Retinal pigment epithelial cell (primary cell): ENCODE measurements around the gene CLASRP.

Experiments
- DNase-seq: peaks from one replicate; pipeline ENCODE4 v3.0.0-alpha.2; 2010; ENCODE audit warnings: low read depth
- H3K4me3 ChIP-seq: 2 replicates; pipeline ENCODE4 v1.5.1; 2011; ENCODE audit warnings: mild to moderate bottlenecking, low read length, control low read depth, moderate library complexity
- CTCF ChIP-seq: conservative IDR thresholded peaks from 2 replicates; pipeline ENCODE4 v1.5.1; 2011; ENCODE audit warnings: low read depth, low read length, control low read depth, inconsistent platforms

Gene CLASRP

GRCh38 chr19:45038931-45039893 is at the start of gene CLASRP:
Gene CLASRP (plus strand): TSS chr19:45039045. CDS start chr19:45040213, 1,168 bp downstream.
- peak within 1 kb of the TSS; percentile 91 for H3K4me3 ChIP-seq
- no peak for TF ChIP-seq CTCF
- no peak for DNase-seq

- TF ChIP-seq CTCF = no peak
- no peak for DNase-seq
- no peak overlapping the region for H3K4me3 ChIP-seq
Observed at GRCh38 chr19:44990459-44990858, 48.4 kb upstream of the CLASRP start.

GRCh38 chr19:44990966-44991365 is 47.9 kb upstream of the CLASRP start:
- H3K4me3 ChIP-seq = no peak overlapping the region
- no peak for DNase-seq
- no peak for TF ChIP-seq CTCF

GRCh38 chr19:44992336-44993163 is 46.3 kb upstream of the CLASRP start:
- H3K4me3 ChIP-seq = no peak overlapping the region
- DNase-seq = no peak
- TF ChIP-seq CTCF = no peak

GRCh38 chr19:44993526-44993925 is 45.3 kb upstream of the CLASRP start:
- no peak overlapping the region for H3K4me3 ChIP-seq
- no peak for TF ChIP-seq CTCF
- DNase-seq = no peak

- DNase-seq = no peak
- TF ChIP-seq CTCF = no peak
- H3K4me3 ChIP-seq = no peak overlapping the region
Observed at GRCh38 chr19:44993926-44994537, 44.8 kb upstream of the CLASRP start.
